SIG-M5 (cell line): ENCODE data around the gene WDR5.

Source experiments
- DNase-seq: peaks from one replicate; lab custom pipeline; 2025; lab: John Stamatoyannopoulos, UW

The WDR5 gene

DNA sequence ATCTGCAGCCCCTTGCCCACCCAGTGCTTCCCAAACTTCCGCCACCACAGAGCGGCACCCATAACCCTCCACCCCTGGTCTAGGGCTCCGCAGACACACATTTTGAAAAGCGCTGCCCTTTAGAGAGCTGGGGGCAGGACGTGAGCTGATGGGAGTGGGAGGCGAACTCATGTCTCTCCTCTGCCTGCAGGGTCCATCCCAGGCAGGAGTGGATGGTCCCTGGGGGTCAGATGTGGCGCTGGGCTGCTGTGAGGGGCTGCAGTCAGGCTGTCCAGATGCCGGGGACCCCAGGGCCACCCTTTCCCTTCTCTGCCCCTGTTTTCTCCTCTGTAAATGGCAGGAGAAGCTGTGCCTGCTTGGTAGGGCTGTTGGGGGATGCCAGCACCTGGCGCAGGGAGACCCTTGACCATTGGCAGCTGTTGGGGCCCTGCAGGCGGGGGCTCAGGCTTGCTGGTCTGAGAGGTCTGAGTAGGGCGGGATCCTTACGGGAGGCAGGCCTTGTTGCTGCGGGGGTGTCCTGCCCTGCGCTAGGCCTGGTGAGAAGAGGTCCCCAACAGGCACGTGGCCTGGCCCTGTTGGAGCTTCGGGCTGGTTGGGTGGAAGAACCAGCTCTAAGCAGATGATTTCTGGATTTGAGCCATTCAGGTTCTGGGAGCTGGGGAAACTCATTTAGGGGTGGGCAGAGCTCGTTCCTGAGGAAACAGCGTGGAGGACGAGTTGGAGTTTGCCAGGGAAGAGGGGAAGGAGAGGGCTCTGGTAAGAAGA lies 38.8 kb downstream of the WDR5 start:
- no peak for DNase-seq

DNA sequence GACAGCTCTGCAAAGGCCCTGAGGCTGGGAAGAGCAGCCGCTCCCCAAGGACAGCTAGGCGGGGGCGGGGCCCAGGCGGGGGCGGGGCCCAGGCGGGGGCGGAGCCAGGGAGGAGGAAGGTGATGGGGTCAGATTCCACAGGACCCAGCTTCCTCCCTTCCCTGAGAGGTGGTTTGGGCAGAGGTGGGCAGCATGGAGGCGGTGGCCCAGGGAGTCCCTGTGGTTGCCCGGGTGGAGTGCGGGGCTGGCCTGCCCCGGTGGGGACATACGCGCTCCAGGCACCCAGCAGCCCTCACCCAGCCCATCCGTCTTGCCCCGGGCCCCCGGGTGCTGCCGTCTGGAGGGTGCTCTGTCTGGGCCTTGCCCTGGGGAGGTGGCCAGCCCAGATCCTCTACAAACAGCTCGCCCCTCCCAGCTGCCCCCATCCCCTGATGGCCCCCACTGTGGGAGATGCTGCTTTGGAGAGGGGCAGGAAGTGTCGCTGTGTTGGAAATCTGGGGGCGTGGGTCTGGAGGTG lies 39.5 kb downstream of the WDR5 start:
- no peak for DNase-seq

DNA sequence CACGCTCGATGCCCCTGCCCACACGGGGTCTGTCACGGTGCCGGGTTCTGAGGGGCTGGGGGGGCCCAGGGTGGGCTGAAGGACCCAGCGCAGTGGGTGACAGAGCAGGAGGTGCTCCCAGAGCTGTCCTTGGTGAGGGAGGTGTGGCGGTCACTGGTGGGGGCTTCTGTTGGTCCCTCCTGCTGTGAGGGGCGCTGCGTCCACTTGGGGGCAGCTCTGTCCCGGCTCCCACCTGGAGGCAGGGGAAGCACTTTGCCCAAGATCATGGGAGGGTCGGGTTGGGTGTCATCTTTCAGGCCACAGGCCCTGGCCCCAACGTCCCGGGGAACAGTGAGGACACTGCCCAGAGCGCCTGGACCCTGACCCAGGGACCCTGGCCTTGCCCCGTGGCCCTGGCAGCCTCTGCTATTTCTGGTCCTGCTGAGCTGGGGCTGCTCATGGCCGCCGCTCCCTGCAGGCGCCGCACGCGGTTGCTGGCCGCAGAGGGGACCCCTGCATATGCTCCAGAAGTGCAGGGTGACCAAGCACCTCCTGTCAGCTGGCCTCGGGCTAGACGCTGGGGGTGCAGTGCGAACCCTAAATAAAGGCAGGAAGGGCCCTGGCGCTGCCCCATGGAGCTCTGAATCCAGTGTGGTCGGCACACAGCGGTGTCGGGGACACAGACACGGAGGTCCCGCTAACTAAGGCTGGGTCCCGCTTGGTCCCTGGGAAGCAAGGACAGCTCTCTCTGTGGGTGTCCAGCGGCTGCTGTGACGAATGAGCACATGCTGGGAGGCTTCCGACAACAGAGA lies 40.1 kb downstream of the WDR5 start:
- DNase-seq, result no peak

DNA sequence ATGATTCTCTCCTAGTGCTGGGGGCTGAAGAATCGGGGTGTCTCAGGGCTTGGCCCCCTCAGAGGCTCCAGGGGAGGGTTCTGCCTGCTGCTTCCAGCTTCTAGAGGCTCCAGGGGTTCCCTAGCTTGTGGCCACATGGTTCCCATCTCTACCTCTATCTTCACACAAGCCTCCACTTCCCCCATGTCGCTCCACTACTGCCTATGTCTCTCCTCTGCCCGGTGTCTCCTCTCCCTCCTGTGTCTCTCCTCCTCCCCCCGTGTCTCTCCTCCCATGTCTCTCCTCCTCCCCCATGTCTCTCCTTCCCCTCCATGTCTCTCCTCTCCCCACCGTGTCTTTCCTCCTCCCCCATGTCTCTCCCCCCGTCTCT lies 40.7 kb downstream of the WDR5 start:
- DNase-seq, result no peak

DNA sequence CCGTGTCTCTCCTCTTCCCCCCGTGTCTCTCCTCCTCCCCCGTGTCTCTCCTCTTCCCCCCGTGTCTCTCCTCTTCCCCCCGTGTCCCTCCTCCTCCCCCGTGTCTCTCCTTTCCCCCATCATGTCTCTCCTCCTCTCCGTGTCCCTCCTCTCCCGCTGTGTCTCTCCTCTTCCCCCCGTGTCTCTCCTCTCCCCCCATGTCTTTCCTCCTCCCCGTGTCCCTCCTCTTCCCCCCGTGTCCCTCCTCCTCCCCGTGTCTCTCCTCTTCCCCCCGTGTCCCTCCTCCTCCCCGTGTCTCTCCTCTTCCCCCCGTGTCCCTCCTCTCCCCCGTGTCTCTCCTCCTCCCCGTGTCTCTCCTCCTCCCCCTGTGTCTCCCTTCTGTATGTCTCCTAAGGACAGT lies 41.3 kb downstream of the WDR5 start:
- no peak for DNase-seq

DNA sequence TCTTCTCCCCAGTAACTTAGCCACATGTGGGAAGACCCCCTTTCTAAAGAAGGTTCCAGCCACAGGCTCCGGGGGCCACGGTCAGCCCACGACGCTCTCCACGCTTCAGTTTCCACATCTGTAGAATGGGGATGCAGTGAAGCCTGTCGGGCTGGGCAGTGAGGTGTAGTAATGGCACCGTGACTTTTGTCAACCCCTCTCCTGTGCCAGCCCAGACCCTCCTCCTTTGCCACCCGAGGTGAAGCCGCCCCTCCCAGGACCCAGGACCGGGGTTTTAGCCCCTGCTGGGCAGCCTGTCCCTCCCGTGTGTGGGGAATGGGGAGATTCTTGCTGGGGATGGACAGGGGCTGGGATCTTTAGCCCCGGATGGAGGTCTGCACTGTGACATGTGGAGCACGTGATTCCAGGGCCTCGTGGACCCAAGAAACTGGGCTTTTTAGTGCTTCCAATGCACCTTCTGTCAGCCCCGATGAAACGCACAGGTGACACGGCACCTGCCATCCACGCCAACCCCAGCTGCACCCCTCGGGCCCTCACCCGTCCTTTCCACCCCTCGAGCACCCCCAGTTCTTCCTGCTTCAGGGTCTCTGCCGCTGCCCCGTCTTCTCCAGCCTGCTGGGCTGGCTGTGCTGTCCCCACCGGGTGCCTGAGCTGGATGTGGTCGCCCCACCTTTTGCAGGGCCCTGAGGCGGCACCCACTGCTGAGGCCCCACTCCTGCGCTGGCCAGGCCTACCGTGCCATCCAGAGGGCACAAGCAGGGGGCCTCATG lies 41.9 kb downstream of the WDR5 start:
- DNase-seq, result no peak

DNA sequence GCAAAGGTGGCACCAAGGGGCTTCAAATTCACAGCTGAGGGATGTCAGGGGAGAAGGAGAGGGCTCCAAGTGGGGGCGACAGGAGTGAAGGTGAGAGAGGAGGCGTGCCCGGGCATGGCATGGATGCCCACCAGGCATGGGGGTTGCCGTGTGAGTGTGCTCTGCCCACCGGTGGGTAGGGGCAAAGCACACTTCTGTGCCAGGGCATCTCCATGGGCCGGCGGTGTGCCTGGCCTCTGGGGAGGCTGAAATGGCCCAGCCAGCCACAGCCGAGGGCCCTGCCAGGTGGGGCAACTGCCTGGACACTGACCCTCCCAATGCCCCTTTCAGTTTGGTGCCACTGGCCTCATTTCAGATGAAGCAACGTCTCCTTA lies 42.5 kb downstream of the WDR5 start:
- DNase-seq, result no peak

DNA sequence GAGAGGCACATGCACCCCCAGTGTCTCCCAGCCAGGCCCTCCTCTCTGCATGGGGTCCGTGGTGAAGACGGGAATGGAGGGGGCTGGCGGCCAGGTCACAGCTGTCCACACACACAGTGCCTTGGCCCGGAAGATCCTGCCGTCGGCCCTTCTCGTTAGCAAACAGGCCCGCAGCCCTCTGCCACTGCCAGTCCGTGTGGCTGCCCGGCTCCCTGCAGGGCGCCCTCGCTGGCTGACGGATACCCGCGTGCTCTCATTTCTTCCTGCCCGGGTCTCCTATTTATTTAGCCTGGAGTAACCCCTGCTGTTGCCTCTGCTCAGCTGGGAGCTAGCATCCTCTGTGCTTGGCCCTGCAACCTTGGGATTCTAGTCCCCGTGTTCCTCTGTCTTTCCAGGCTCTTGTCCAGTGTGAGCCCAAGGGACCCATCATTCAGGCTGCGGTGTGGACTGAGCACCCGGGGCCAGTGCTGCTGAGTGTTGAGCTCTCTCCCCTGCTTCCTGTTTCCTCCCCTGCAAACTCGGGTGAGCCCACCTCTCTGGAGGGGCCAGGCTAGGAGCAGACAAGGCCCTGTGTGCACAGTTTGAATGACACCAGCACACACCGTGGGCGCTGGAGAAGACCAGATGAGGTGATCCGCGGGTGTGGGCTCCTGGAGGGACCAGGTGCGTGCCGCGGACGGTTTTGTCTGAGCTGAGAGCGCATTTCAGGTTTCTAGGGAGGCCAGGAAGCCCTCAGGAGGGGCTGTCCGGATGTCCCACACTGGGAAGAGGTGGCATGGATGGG lies 43.1 kb downstream of the WDR5 start:
- DNase-seq, result no peak

DNA sequence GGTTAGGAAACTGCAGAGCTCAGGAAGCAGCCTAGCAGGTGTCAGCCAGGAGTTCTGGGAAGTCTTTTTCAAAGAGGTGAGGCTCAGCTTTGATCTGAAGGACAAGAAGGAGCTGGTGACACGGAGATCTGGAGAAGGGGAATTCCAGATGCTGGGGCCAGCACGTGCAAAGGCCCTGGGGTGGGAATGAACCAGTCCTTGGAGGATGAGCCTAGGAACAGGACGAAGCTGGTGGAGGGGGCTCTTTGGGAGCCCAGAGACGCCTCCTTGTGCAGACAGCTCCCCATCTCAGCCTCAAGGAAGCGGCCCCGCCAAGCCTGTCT lies 43.7 kb downstream of the WDR5 start:
- DNase-seq, result no peak

DNA sequence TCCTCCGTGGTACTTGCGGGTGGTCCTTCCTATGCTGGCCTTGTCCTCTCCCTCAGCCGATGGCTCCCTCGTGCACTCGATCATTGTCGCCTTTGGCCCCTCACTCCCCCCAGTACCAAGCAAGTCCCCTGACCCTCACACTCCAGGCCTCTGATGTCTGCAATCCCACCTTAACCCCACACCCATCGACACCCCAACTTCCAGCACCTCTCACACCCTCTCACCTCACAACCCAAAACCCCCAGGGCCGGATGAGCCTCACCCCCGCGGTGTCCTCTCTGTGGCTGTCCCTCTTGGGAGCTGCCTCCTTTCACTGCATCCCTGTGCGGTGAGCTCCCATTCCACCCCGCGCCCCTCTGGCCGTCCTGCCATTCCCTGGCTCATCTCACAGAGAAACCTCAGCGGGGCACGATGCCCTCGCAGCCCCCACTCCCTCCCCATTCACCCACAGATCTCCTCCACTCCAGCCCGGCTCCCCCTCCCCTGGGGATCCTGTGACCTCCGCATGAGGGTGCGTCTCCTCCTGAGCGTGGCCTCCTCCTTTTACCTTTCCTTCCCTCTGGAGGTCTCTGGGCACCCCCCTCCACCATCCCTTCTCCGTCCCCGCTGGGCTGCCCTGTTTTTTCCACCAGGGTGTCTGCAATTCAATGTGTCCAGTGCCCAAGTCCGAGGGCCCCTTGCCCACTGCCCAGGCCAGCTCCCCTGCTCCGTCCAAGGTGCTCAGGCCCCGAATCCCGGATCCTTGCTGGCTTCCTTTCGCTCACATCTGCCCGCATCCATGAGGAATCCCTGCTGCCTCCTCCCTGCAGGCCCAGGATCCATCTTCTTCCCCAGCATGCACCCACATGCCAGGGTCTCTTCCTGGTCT lies 44.3 kb downstream of the WDR5 start:
- no peak for DNase-seq

DNA sequence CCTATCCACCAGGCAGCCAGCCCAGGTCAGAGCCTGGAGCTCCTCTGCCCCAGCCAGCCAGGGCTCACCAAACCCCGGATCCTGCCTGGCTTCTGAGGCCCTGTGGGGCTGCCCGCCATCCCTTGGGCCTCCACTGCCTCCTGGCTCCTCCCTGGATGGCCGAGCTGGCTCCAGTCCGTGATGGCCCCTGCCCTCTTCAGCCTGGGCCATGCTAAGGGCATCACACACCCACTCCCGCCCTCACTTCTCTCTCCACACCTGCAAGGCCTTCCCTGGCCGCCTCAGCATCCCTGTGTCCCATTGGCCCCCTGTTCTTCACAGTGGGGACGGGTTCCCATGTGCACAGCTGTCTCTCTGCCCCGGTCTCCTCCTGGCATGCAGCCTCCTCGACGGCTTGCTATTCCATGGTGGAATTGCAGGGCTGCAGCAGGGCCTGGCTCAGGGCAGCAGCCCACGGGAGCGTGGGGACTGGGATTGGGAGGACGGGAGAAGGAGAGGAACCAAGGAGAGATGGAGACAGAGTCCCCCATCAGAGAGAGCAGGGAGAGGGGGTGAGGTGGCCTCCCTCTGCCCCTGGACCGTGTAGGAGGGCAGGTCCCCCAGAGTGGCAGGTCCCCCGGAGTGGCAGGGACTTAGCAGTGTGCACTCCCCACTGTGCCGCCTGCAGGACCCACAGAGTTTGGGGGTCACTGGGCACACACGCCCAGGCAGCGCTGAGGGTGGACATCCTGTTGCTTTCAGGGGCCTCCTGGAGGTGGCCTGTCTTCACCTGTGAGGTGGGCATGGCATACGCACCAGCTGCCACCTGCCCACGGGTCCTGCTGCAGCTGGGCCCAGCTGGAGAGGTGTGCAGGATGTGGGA lies 45.1 kb downstream of the WDR5 start:
- DNase-seq, result no peak

DNA sequence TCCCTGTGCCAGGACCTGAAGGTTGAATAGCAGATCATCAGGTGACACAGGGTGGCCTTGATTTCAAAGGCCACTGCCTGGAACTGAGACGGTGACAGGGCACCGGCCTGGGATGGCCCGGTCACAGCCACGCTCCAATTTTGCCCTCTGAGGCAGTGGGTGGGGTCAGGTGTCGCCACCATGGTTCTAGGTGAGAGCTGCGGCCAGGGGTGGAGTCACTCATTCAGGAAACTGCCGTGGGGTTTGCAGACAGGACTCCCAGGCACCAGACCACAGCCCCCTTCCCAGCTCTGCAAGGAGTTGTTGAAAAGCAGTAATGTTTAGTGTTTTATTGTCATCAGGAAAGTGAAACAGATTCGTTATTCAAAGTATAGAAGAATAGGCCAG lies 45.8 kb downstream of the WDR5 start:
- DNase-seq, result no peak

DNA sequence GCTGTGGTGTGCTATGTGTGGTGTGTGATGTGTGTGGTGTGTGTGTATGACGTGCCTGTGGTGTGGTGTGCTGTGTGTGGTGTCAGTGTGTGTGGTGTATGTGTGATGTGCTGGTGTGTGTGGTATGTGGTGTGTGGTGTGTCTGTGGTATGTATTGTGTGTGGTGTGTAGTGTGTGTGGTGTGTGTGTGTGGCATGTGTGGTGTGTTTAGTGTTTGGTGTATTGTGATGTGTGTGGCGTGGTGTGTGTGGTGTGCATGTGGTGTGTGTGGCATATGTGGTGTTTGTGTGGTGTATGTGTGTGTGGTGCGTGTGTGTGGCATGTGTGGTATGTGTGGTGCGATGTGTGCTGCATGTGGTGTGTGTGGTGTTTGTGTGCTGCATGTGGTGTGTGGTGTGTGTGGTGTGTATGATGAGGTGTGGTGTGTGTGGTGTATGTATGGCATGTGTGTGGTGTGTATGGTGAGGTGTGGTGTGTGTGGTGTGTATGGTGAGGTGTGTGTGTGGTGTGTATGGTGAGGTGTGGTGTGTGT lies 46.7 kb downstream of the WDR5 start:
- no peak for DNase-seq

DNA sequence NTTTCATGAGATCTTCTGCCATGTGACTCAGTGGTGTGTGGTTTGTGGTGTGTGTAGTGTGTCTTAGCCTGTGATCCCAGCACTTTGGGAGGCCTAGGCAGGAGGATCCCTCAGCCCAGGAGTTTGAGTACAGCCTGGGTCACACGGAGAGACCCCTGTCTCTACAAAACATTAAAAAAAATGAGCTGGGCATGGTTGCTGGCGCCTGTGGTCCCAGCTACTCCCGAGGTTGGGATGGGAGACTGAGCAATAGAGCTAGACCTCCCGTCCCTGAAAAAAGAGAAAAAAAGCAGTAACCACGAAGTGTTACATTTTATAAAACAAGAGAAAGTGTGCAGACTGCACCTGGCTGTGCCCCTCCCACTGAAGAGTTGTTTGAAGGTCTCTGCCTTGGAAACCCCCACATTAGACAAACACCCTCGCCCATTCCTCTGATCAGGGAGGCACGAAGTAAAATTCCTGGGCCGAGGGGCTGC lies 49.7 kb downstream of the WDR5 start:
- no peak for DNase-seq

DNA sequence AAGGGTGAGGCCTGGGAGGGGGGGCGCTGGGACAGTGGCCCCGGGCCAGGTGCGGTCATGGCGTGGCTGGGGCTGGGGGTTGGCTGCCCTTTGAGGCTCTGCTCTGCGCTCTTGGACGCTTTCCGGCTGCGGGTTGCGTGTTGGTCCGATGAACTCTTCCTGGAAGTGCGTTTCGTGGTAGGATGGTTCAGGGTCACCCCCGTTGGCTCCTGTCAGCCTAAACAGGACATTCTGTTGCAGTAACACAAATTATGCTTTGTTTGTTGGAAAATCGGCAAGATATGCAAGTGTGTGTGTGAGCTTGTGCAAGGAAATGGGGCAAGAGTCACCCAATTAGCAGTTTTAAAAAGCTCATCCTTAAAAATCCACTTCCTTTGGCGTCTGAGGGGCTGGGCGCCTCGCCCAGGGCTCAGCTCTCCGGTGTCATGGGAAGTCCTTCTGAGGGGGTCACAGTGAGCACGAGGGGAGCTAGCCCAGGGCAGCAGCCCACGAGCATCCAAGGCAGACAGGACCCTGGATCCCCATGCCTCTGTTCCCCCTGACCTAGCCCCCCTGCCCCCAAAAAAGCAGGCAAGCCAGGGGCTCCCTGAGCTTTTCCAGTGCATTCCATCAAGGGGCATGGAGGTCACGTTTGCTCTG lies 50.7 kb downstream of the WDR5 start:
- DNase-seq, result no peak

DNA sequence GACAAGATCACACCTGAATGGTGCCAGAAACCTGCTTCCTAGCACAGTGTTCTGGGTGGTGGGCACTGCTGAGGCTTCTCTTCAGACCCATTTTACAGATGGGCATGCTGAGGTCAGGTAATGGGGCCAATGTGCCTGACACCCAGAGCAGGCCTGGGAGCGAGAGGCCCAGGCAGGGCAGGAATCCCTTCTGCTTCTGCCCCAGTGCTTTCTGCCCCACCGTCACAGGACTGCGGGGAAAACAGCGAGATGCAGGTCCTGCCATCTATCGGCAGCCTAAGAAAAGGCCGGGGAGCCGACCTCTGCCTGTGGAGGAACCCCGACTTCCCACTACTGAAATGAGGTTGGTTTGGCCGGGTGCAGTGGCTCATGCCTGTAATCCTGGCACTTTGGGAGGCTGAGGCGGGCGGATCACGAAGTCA lies 51.2 kb downstream of the WDR5 start:
- DNase-seq, result no peak

DNA sequence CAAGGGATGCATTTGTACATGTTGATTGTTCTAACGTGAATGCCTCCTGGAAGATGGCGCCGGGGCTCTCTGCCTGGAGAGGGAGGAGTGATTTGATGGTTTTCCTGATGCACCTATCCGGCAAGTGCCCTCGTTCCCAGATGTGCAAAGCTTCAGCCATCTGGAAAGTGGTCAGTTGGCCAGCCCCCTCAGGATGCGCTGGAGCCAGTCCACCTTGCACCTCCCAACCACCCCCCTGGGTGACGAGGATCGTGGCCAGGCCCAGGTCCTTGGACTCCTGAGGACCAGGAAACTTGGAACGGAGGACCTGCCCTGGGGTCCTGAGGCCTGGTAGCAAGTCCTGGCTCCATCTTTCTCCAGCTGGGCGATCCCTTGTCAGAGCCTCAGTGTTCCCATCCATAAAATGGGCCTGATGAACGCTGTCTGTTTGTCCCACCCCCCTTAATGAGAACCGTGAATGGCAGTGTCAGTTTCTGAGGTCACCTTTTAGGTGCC lies 52.1 kb downstream of the WDR5 start:
- DNase-seq, result no peak

DNA sequence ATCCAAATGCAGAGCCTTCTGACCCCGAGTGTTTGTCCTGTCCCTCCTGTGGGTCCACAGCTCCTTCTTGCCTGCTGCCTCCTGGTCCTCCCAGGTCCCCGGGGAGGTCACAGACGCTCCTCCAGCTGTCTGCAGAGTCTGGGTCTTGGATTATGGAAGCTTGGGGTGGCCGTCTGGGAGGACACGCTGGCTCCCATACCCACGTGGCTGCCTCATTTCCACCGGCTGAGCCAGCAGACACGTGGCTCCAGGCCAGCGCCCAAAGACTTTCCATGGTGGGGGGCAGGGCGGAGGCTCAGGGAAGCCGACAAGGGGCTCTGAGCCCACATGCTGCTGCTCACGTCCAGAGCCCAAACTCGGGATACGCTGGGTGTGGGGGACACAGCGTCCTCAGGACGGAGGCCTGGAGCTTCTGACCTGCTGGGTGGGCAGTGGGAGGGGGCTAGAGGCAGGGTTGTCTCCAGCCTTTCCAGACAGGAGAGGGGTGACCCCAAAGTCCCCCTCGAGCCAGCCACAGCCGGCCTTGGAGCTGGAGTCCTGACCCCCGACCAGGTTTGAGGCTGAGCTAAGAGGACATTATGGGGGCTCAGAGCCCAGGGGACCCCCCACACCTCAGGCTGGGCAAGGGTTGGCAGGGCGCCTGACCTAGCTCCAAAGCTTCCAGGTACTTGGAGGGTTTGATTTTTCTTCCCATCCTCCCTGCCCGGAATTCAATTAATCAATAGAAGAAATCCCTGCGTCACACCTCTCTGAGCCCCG lies 52.7 kb downstream of the WDR5 start:
- DNase-seq, result no peak
